HepG2 (cell line): ENCODE results near the gene MOV10L1. TPM values are rescaled to one million over a fixed set of nuclear protein-coding genes. Genes with fewer than 3 reads are reported as not detected.

Source experiments
- CHD2 ChIP-seq: IDR thresholded peaks from 2 replicates; pipeline ENCODE4 v1.6.1; 2011; ENCODE audit warnings: low read depth, low read length, improper control_type of control experiment
- FOSL1 ChIP-seq: sonication (generic); formaldehyde crosslinking; IDR thresholded peaks from 2 replicates; pipeline ENCODE4 v1.9.0; 2021; ENCODE audit warnings: missing genetic modification reagents, borderline replicate concordance
- IRF2 ChIP-seq: IDR thresholded peaks from 2 replicates; pipeline ENCODE4 v1.6.1; 2018; ENCODE audit warnings: missing genetic modification reagents, missing compliant biosample characterization
- JUND ChIP-seq: sonication (generic); formaldehyde crosslinking; IDR thresholded peaks from 2 replicates; pipeline ENCODE4 v1.8.0; 2022; ENCODE audit warnings: mild to moderate bottlenecking, missing genetic modification reagents
- MBNL3 ChIP-seq: fragments of 250-450 bp; sonication (Bioruptor Pico); conservative IDR thresholded peaks from 2 replicates; pipeline ENCODE4 v1.8.0; 2022; ENCODE audit warnings: mild to moderate bottlenecking, inconsistent platforms
- MXD4 ChIP-seq: IDR thresholded peaks from 2 replicates; pipeline ENCODE4 v1.6.1; 2016; ENCODE audit warnings: mild to moderate bottlenecking, missing biosample characterization, missing genetic modification reagents
- NR3C1 ChIP-seq: sonication (generic); formaldehyde crosslinking; IDR thresholded peaks from 2 replicates; pipeline ENCODE4 v1.4.0; 2020; ENCODE audit warnings: missing genetic modification reagents
- RFX3 ChIP-seq: IDR thresholded peaks from 2 replicates; pipeline ENCODE4 v1.6.1; 2016; ENCODE audit warnings: missing biosample characterization, missing genetic modification reagents
- RXRA ChIP-seq: sonication (generic); formaldehyde crosslinking; IDR thresholded peaks from 2 replicates; pipeline ENCODE4 v1.5.1; 2020; ENCODE audit warnings: missing genetic modification reagents
- SALL1 ChIP-seq: sonication (generic); formaldehyde crosslinking; IDR thresholded peaks from 2 replicates; pipeline ENCODE4 v1.8.0; 2022; ENCODE audit warnings: mild to moderate bottlenecking, missing genetic modification reagents
- SMC3 ChIP-seq: IDR thresholded peaks from 2 replicates; pipeline ENCODE4 v1.6.1; 2011; ENCODE audit warnings: low read length, improper control_type of control experiment
- SOX6 ChIP-seq, 2 experiments: fragments of 450-650 bp in 1 of 2; sonication (generic) in 1 of 2; formaldehyde crosslinking in 1 of 2; IDR thresholded peaks; 2 replicates each; pipeline versions ENCODE4 v1.4.0 to v1.6.1; 2017 to 2020; ENCODE audit warnings: antibody characterized with exemption in 1 of 2, mild to moderate bottlenecking in 1 of 2, missing genetic modification reagents in 1 of 2
- SP1 ChIP-seq, 2 experiments: fragments of 450-650 bp in 1 of 2; sonication (generic) in 1 of 2; formaldehyde crosslinking in 1 of 2; IDR thresholded peaks; 2 replicates each; pipeline versions ENCODE4 v1.4.0 to v1.6.1; 2016 to 2020; ENCODE audit warnings: missing genetic modification reagents in 1 of 2
- SRSF1 ChIP-seq: fragments of 200-400 bp; formaldehyde crosslinking; optimal IDR thresholded peaks from 2 replicates; pipeline ENCODE3; 2017; ENCODE audit warnings: mild to moderate bottlenecking, low read depth, low read length, moderate library complexity
- TAF15 ChIP-seq: fragments of 200-400 bp; formaldehyde crosslinking; IDR thresholded peaks from one replicate; pipeline ENCODE4 v1.6.1; 2018; ENCODE audit warnings: mild to moderate bottlenecking, low read depth, low read length; ENCODE audit not compliant: poor library complexity, severe bottlenecking
- TBX3 ChIP-seq: fragments of 450-650 bp; IDR thresholded peaks from 2 replicates; pipeline ENCODE4 v1.6.1; 2017; ENCODE audit warnings: antibody characterized with exemption, mild to moderate bottlenecking, inconsistent platforms, borderline replicate concordance
- ZBTB38 ChIP-seq: sonication (generic); formaldehyde crosslinking; IDR thresholded peaks from 2 replicates; pipeline ENCODE4 v1.5.1; 2020; ENCODE audit warnings: mild to moderate bottlenecking, missing genetic modification reagents
- ZNF343 ChIP-seq: sonication (generic); formaldehyde crosslinking; IDR thresholded peaks from 2 replicates; pipeline ENCODE4 v1.4.0; 2020; ENCODE audit warnings: mild to moderate bottlenecking, missing genetic modification reagents
- ZNF354B ChIP-seq: sonication (generic); formaldehyde crosslinking; IDR thresholded peaks from 2 replicates; pipeline ENCODE4 v1.8.0; 2022; ENCODE audit warnings: mild to moderate bottlenecking, missing genetic modification reagents
- ZNF501 ChIP-seq: sonication (generic); formaldehyde crosslinking; IDR thresholded peaks from 2 replicates; pipeline ENCODE4 v1.5.1; 2020; ENCODE audit warnings: mild to moderate bottlenecking, moderate library complexity, missing genetic modification reagents
- ZNF891 ChIP-seq: sonication (generic); formaldehyde crosslinking; IDR thresholded peaks from 2 replicates; pipeline ENCODE4 v1.5.0; 2020; ENCODE audit warnings: mild to moderate bottlenecking, missing genetic modification reagents
- polyA plus RNA-seq, 8 experiments: library from polyadenylated mRNA; depleted of rRNA in 3 of 8; stranded (reverse) in 7 of 8; unstranded in 1 of 8; fragments of >200 nt; fragmentation: Illumina TruSeq in 4 of 8; extraction: Trizol in 4 of 8; gene quantifications; 2 replicates each; pipeline versions ENCODE4 v1.2.1 to v1.2.3, GENCODE V29; 2011 to 2016; ENCODE audit warnings: low read depth in 4 of 8, missing spikeins in 1 of 8, mixed read lengths in 1 of 8; ENCODE audit not compliant: insufficient read depth in 1 of 8
- total RNA-seq, 5 experiments: library from RNA; depleted of rRNA; stranded (reverse); fragments of >200 nt; fragmentation: Illumina TruSeq; extraction: Trizol; gene quantifications; 2 replicates each; pipeline ENCODE4 v1.2.3, GENCODE V29; 2016; ENCODE audit warnings: low read depth in 1 of 5
- TF ChIP-seq, protein P1 (sequence below), 2 experiments: sonication (generic) in 1 of 2; formaldehyde crosslinking in 1 of 2; IDR thresholded peaks; 2 replicates each; pipeline versions ENCODE4 v1.4.0 to v1.6.1; 2016 to 2020; ENCODE audit warnings: borderline replicate concordance in 1 of 2, low read depth in 1 of 2, mild to moderate bottlenecking in 1 of 2, missing genetic modification reagents in 1 of 2
- TF ChIP-seq, protein P2 (sequence below), 2 experiments: sonication (generic) in 1 of 2; formaldehyde crosslinking in 1 of 2; IDR thresholded peaks; 2 replicates each; pipeline versions ENCODE4 v1.4.0 to v1.6.1; 2018 to 2020; ENCODE audit warnings: missing genetic modification reagents in 2 of 2, borderline replicate concordance in 1 of 2, low read depth in 1 of 2, mild to moderate bottlenecking in 1 of 2, missing biosample characterization in 1 of 2
- TF ChIP-seq, protein P3 (sequence below): sonication (generic); formaldehyde crosslinking; IDR thresholded peaks from 2 replicates; pipeline ENCODE4 v1.5.0; 2020; ENCODE audit warnings: missing genetic modification reagents

Gene MOV10L1
- total and polyA plus RNA-seq, 2 of the 13 experiments (the other 11 are each of a cell fraction or from before 2014, with no cell fraction given), result 0.11 to 0.12 TPM

DNA sequence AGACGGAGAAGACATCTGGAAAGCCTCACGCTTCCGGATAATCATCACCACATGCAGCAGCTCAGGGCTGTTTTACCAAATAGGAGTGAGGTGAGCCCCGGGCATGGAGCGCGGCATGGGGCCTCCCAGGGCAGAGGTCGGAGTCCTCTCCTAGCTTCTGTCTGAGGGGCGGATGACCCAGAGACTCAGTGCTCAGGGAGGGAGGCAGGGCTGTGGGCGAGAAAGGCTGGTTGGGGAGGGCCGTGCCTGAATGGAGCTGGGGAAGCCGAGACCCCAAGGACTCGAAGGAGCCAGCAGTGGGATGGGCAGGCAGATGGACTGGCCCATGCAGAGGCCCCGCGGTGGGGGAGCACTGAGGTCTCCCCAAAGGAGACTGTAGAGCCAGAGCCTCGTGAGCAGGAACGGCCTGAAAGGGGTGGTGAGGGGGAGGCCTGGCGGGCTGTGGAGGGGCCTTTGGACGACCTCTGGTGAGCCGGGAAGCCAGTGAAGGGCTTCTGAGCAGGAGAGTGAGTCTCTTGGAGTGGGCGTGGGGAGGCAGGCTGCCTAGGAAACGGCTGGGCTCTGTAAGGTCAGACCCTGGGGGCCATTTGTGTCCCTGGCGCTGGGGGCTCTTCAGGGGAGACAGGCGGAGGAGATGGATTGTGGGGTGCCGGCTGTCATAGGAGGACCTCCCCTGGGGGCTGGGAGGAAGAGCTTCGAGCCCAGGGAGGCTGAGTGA is 56.1 kb downstream of the MOV10L1 start (continued):
- TF ChIP-seq, protein P1, sequence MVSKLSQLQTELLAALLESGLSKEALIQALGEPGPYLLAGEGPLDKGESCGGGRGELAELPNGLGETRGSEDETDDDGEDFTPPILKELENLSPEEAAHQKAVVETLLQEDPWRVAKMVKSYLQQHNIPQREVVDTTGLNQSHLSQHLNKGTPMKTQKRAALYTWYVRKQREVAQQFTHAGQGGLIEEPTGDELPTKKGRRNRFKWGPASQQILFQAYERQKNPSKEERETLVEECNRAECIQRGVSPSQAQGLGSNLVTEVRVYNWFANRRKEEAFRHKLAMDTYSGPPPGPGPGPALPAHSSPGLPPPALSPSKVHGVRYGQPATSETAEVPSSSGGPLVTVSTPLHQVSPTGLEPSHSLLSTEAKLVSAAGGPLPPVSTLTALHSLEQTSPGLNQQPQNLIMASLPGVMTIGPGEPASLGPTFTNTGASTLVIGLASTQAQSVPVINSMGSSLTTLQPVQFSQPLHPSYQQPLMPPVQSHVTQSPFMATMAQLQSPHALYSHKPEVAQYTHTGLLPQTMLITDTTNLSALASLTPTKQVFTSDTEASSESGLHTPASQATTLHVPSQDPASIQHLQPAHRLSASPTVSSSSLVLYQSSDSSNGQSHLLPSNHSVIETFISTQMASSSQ (IDR thresholded peaks at IDR 0.05; ENCODE audit: low read depth), result no peak
- TF ChIP-seq, protein P1 (CRISPR knock-in tag; IDR thresholded peaks at IDR 0.05; ENCODE audit: borderline replicate concordance), result no peak
- TF ChIP-seq SP1 (IDR thresholded peaks at IDR 0.05), result no peak
- TF ChIP-seq SP1 (CRISPR knock-in tag; IDR thresholded peaks at IDR 0.05), result no peak
- no peak for TF ChIP-seq ZNF501 (CRISPR knock-in tag)
- no peak for TF ChIP-seq ZNF891
- TF ChIP-seq TBX3, result no peak
- no peak for TF ChIP-seq ZNF354B
- no peak for TF ChIP-seq MBNL3
- TF ChIP-seq IRF2 (CRISPR knock-in tag), result no peak
- no peak for TF ChIP-seq SRSF1
- TF ChIP-seq SOX6 (IDR thresholded peaks at IDR 0.05), result no peak
- no peak for TF ChIP-seq SOX6 (CRISPR knock-in tag; IDR thresholded peaks at IDR 0.05)
- TF ChIP-seq SALL1, result peak; percentile 49
- TF ChIP-seq TAF15, result no peak
- TF ChIP-seq MXD4 (CRISPR knock-in tag), result no peak
- TF ChIP-seq ZNF343, result 0 out of 2 replicates have a peak, but pooled peaks have one; percentile 53
- no peak for TF ChIP-seq ZBTB38 (CRISPR knock-in tag)
- TF ChIP-seq RXRA (CRISPR knock-in tag), result peak; percentile 53; the same call in 1 of the 2 replicates
- TF ChIP-seq, protein P2, sequence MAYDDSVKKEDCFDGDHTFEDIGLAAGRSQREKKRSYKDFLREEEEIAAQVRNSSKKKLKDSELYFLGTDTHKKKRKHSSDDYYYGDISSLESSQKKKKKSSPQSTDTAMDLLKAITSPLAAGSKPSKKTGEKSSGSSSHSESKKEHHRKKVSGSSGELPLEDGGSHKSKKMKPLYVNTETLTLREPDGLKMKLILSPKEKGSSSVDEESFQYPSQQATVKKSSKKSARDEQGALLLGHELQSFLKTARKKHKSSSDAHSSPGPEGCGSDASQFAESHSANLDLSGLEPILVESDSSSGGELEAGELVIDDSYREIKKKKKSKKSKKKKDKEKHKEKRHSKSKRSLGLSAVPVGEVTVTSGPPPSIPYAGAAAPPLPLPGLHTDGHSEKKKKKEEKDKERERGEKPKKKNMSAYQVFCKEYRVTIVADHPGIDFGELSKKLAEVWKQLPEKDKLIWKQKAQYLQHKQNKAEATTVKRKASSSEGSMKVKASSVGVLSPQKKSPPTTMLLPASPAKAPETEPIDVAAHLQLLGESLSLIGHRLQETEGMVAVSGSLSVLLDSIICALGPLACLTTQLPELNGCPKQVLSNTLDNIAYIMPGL (CRISPR knock-in tag; IDR thresholded peaks at IDR 0.05; ENCODE audit: borderline replicate concordance in 1 of 2, low read depth in 1 of 2), result no peak
- no peak for TF ChIP-seq NR3C1 (CRISPR knock-in tag)
- TF ChIP-seq FOSL1 (CRISPR knock-in tag), result no peak
- TF ChIP-seq, protein P3, sequence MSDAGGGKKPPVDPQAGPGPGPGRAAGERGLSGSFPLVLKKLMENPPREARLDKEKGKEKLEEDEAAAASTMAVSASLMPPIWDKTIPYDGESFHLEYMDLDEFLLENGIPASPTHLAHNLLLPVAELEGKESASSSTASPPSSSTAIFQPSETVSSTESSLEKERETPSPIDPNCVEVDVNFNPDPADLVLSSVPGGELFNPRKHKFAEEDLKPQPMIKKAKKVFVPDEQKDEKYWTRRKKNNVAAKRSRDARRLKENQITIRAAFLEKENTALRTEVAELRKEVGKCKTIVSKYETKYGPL (CRISPR knock-in tag), result no peak
- TF ChIP-seq CHD2, result no peak
- no peak for TF ChIP-seq SMC3
- no peak for TF ChIP-seq RFX3 (CRISPR knock-in tag)
- no peak for TF ChIP-seq JUND
